HFFc6 (cell line): ENCODE measurements around the gene MED29. TPM values are rescaled to one million over a fixed set of nuclear protein-coding genes. Genes with fewer than 3 reads are reported as not detected.

Experiments used
- microRNA-seq: library from miRNA; unstranded; fragments of <30 nt; microRNA quantifications from one replicate; pipeline ENCODE4, GENCODE V29; 2019
- total RNA-seq, 6 experiments: library from RNA; stranded (reverse); fragmentation: NEBNext Ultra II Directional; extraction: Animal tissue kit (Norgen Biotek cat#: 25700); gene quantifications; 2 replicates in 1 of 6; 3 replicates in 5 of 6; pipeline ENCODE4 v1.2.3, GENCODE V29; 2021

The MED29 gene
- total RNA-seq, 6 experiments from 2014 or later: 38.2 to 48.5 (median 45.2) TPM

Small RNAs within 50 kb of the gene (microRNA-seq; reads per million reads assigned to microRNA genes)
- gene MIR4530: not detected

Other genes with a start within 250 kb of the MED29 start
- not detected for gene NCCRP1, start 194.4 kb upstream of the MED29 start, total RNA-seq
- not detected for gene SYCN, start 187.1 kb upstream of the MED29 start, total RNA-seq
- gene IFNL3, start 146.4 kb upstream of the MED29 start, total RNA-seq: not detected
- not detected for gene IFNL4, start 142.5 kb upstream of the MED29 start, total RNA-seq
- gene IFNL2, start 123.0 kb upstream of the MED29 start, total RNA-seq: not detected
- not detected for gene IFNL1, start 95.0 kb upstream of the MED29 start, total RNA-seq
- gene LRFN1, start 70.5 kb upstream of the MED29 start, total RNA-seq: under 1 TPM in 2 of 6 experiments, not detected in 4; 0.07 to 0.14 TPM
- gene GMFG, start 55.3 kb upstream of the MED29 start, total RNA-seq: 1 to 10 TPM in 1 of 6 experiments, under 1 TPM in 5; 0.37 to 1.1 (median 0.77) TPM
- 100 to 1,000 TPM; 107 to 133 (median 124) TPM for gene SAMD4B, start 49.0 kb upstream of the MED29 start, total RNA-seq
- gene PAF1, start 272 bp upstream of the MED29 start, total RNA-seq: 10 to 100 TPM; 46.8 to 70.0 (median 60.6) TPM
- gene ZFP36, start 15.5 kb downstream of the MED29 start, total RNA-seq: 10 to 100 TPM; 30.9 to 81.6 (median 68.5) TPM
- 10 to 100 TPM; 38.3 to 56.0 (median 45.7) TPM for gene PLEKHG2, start 21.3 kb downstream of the MED29 start, total RNA-seq
- gene RPS16, start 44.6 kb downstream of the MED29 start, total RNA-seq: 1,000 to 10,000 TPM; 1,647 to 2,008 (median 1,885) TPM
- gene SUPT5H, start 54.2 kb downstream of the MED29 start, total RNA-seq: 100 to 1,000 TPM; 102 to 129 (median 107) TPM
- gene TIMM50, start 89.5 kb downstream of the MED29 start, total RNA-seq: 100 to 1,000 TPM in 1 of 6 experiments, 10 to 100 TPM in 5; 86.2 to 104 (median 92.5) TPM
- under 1 TPM in 2 of 6 experiments, not detected in 4; 0.38 to 0.45 TPM for gene DLL3, start 107.6 kb downstream of the MED29 start, total RNA-seq
- gene SELENOV, start 123.8 kb downstream of the MED29 start, total RNA-seq: not detected
- 1 to 10 TPM; 2.2 to 3.7 (median 3.3) TPM for gene EID2B, start 141.5 kb downstream of the MED29 start, total RNA-seq
- 10 to 100 TPM; 18.4 to 23.4 (median 19.0) TPM for gene EID2, start 148.8 kb downstream of the MED29 start, total RNA-seq
- gene LGALS13, start 211.1 kb downstream of the MED29 start, total RNA-seq: not detected